ENCODE results near the gene CPM.
"Not testable (repeated sequence)": the region's sequence is repeated elsewhere in the genome, so short reads cannot be mapped to it uniquely, and the experiment has no call there.

The CPM gene

GRCh38 chr12:68844788-68845695 lies 87.9 kb downstream of the CPM start:
- no peak for DNase-seq

- DNase-seq, result no peak
These were observed 88.6 kb downstream of the CPM start for GRCh38 chr12:68844318-68844745.

GRCh38 chr12:68842784-68843567 lies 90.0 kb downstream of the CPM start:
- DNase-seq, result no peak

- DNase-seq, result no peak
These were observed 90.8 kb downstream of the CPM start for GRCh38 chr12:68842123-68842522.

- DNase-seq, result no peak
These were observed 91.3 kb downstream of the CPM start for GRCh38 chr12:68841717-68842116.

DNA sequence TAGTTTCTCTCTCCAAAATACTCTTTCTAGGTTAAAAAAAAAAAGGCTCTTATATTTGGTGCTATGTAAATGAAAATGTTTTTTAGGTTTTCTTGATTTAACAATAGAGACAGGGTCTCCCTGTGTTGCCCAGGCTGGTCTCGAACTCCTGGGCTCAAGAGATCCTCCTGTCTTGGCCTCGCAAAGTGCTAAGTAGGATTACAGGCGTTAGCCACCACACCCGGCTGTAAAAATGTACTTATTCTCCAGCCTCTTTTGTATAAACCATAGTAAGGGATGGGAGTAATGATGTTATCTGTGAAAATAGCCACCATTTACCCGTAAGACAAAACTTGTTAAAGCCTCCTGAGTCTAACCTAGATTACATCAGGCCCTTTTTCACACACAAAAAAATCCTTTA lies 91.8 kb downstream of the CPM start:
- not testable (repeated sequence) for DNase-seq

GRCh38 chr12:68839183-68840147 lies 93.5 kb downstream of the CPM start:
- no peak for DNase-seq

DNA sequence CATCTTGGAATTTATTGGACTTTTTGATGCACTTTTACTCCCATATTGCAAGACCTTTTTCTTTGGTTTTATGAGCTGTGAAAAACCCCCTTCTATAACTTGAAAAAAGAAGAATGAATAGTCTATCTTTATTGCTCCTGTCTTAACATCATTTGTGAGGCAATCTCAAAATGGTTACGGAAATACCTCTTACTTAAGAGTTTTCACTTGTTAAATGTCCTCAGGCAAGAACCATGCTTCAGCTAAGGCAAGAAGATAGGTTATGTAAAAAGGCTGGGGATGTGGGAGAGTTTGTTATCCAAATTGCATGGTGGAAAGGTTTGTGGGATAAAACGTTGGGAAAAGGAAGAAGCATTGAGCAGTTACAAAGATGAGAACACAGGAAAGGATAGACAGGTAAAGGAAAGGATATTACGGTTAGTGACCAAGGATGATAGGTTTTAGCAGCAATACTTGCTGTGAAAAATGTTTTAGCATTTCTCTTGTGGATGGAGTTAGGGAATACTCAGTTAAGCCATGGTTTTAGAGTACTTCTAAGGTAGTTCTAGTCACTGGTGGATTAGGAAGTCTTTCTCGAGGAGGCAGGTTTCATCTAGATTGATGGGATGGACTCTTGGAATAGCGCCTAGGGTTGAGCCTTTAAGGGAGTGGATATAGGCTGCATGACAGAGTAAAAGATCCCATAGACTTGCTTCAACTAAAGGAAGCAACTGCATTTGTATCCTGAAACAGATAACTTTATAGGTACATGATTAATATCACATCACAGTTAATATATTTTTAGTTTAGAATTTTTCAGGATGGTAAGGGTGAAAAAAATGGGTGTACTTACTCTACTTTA lies 94.7 kb downstream of the CPM start:
- DNase-seq, result no peak

- no peak for DNase-seq
These were observed 95.8 kb downstream of the CPM start for GRCh38 chr12:68837215-68837614.

GRCh38 chr12:68835333-68835908 lies 97.5 kb downstream of the CPM start:
- no peak for DNase-seq

- no peak for DNase-seq
These were observed 99.5 kb downstream of the CPM start for GRCh38 chr12:68833508-68833907.

GRCh38 chr12:68832504-68832867 lies 100.5 kb downstream of the CPM start:
- DNase-seq, result no peak

- DNase-seq, result peak; percentile 28
These were observed 101.0 kb downstream of the CPM start for GRCh38 chr12:68831751-68832503.

GRCh38 chr12:68831272-68831671 lies 101.7 kb downstream of the CPM start:
- no peak for DNase-seq

DNA sequence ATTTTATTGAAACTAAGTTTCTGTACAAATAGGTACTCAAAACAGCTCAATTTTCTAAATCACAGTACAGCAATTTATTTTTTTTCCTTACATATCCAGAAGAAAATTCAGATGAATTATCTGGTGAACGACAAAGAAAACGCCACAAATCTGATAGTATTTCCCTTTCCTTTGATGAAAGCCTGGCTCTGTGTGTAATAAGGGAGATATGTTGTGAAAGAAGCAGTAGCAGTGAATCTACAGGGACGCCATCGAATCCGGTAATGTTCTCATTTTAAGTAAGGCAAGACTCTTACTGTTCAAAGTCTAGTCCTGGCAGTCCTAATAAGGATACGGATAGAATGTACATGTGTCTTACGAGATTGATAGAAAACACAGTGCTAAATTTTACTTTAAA lies 104.3 kb downstream of the CPM start:
- DNase-seq, result no peak

- DNase-seq, result no peak
These were observed 104.9 kb downstream of the CPM start for GRCh38 chr12:68827895-68828671.

DNA sequence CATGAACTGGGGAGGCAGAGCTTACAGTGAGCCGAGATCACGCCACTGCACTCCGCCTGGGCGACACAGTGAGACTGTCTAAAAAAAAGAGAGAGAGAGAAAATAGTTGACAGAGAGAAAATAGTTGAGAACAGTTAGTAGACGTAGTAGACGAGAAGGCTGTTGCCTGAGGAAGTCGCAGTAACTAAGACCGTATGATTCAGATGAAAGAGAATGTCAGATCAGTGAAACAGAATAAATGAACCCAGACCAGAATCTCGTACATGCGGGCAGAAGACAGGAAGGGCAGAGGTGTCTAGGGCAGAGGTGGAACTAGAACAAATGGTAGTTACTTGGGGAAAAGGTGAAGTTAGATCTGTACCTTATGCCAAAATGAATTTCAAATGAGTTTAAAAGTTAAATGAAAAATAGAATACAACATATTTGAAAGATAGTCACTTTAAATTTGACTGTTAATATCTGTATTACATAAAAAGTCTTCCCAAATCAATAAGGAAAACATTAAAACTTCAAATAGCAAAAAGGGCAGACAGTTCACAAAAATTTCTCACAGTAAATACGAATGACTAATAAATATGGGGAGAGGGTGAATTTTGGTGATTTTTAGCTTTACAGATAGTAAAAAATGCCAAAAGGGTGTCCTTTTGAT lies 107.3 kb downstream of the CPM start:
- DNase-seq, result no peak

GRCh38 chr12:68824597-68825250 lies 108.2 kb downstream of the CPM start:
- DNase-seq, result no peak

GRCh38 chr12:68824131-68824530 lies 108.8 kb downstream of the CPM start:
- DNase-seq, result no peak
